HepG2 (cell line): Measurements from ENCODE around the gene HOTAIR. TPM values are rescaled to one million over a fixed set of nuclear protein-coding genes. Genes with fewer than 3 reads are reported as not detected.

ENCODE experiments used
- ATAC-seq: fragments of 200-7000 bp; cut with Tn5 transposase; 3 replicates; pipeline ENCODE4 v1.9.1; 2020; ENCODE audit warnings: mild to moderate bottlenecking, moderate library complexity
- BruUV-seq: library from RNA; stranded (reverse); fragments of 400-500 nt; replicated peaks from 2 replicates; lab custom pipeline; 2021; lab: Mats Ljungman, UMichigan
- CTCF ChIA-PET: fragments of 300-600 bp; formaldehyde crosslinking; extraction: SDS; loops from one replicate; lab custom pipeline; 2021; ENCODE audit warnings: low total read pairs, inconsistent platforms, low intra/inter-chr PET ratio; lab: Yijun Ruan, JAX
- POLR2A ChIA-PET: fragments of 350-600 bp; sonication (Branson Sonifier 250); formaldehyde crosslinking; loops from one replicate; lab custom pipeline; 2020; ENCODE audit warnings: antibody characterized with exemption, inconsistent platforms; lab: Yijun Ruan, JAX
- DNase-seq: peaks from one replicate; pipeline ENCODE4 v3.0.0-alpha.2; 2015; ENCODE audit warnings: low spot score
- FAIRE-seq: peaks from 3 replicates; lab custom pipeline; 2011; peaks lifted over from hg19 to GRCh38; lab: Jason Lieb, UNC
- H2AFZ ChIP-seq: one replicate; pipeline ENCODE4 v1.6.1; 2011; ENCODE audit warnings: low read length, inconsistent platforms
- H3K27ac ChIP-seq: fragments of 300-600 bp; 3 replicates; pipeline ENCODE4 v1.8.0; 2011; ENCODE audit warnings: mixed run types, mild to moderate bottlenecking, mixed read lengths, low read length, inconsistent platforms; ENCODE audit not compliant: insufficient read depth; ENCODE audit errors: extremely low read length
- H3K27me3 ChIP-seq, 2 experiments: fragments of 200-600 bp in 1 of 2; 2 replicates in 1 of 2; 3 replicates in 1 of 2; pipeline versions ENCODE4 v1.6.0 to v1.8.0; 2011; ENCODE audit warnings: low read length in 2 of 2, mild to moderate bottlenecking in 2 of 2, moderate library complexity in 2 of 2, inconsistent platforms in 1 of 2; ENCODE audit not compliant: insufficient read depth in 2 of 2, control insufficient read depth in 1 of 2
- H3K36me3 ChIP-seq, 2 experiments: fragments of 200-600 bp in 1 of 2; replicated peaks in 1 of 2; 2 replicates in 1 of 2; 3 replicates in 1 of 2; pipeline versions ENCODE4 v1.5.1 to v1.8.0; 2011; ENCODE audit warnings: low read length in 2 of 2, inconsistent platforms in 1 of 2; ENCODE audit not compliant: insufficient read depth in 2 of 2, control insufficient read depth in 1 of 2
- H3K4me1 ChIP-seq: 2 replicates; pipeline ENCODE4 v1.5.1; 2012; ENCODE audit warnings: low read length, inconsistent platforms; ENCODE audit not compliant: insufficient read depth
- H3K4me2 ChIP-seq: 2 replicates; pipeline ENCODE4 v1.6.0; 2011; ENCODE audit warnings: low read depth, low read length, inconsistent platforms
- H3K4me3 ChIP-seq, 3 experiments: fragments of 200-600 bp in 1 of 3; sonication (generic), shearing (Covaris generic) in 1 of 3; replicated peaks in 1 of 3; 2 replicates each; pipeline ENCODE4 v1.5.1; 2011 to 2016; ENCODE audit warnings: low read length in 3 of 3, inconsistent platforms in 2 of 3, low read depth in 2 of 3, mild to moderate bottlenecking in 2 of 3, control low read depth in 1 of 3, mixed read lengths in 1 of 3; ENCODE audit not compliant: insufficient read depth in 1 of 3
- H3K79me2 ChIP-seq: one replicate; pipeline ENCODE4 v1.6.1; 2011; ENCODE audit warnings: low read length, inconsistent platforms; ENCODE audit not compliant: insufficient read depth
- H3K9ac ChIP-seq: 2 replicates; pipeline ENCODE4 v1.6.0; 2011; ENCODE audit warnings: mild to moderate bottlenecking, low read depth, low read length, inconsistent platforms; ENCODE audit not compliant: insufficient read depth
- H3K9me3 ChIP-seq: 2 replicates; pipeline ENCODE4 v1.5.1; 2012; ENCODE audit warnings: mild to moderate bottlenecking, low read length
- H4K20me1 ChIP-seq: 2 replicates; pipeline ENCODE4 v1.6.0; 2011; ENCODE audit warnings: inconsistent platforms, mild to moderate bottlenecking, low read length, moderate library complexity; ENCODE audit not compliant: insufficient read depth
- EZH2 ChIP-seq: conservative IDR thresholded peaks from 2 replicates; pipeline ENCODE4 v1.6.1; 2012; ENCODE audit warnings: mild to moderate bottlenecking, low read depth, low read length, moderate library complexity
- SIN3B ChIP-seq: fragments of 150-350 bp; IDR thresholded peaks from 2 replicates; pipeline ENCODE4 v1.6.1; 2014; ENCODE audit warnings: low read length
- UBTF ChIP-seq: sonication (generic); formaldehyde crosslinking; IDR thresholded peaks from 2 replicates; pipeline ENCODE4 v1.4.0; 2020; ENCODE audit warnings: mild to moderate bottlenecking, missing genetic modification reagents
- ZNF883 ChIP-seq: sonication (generic); formaldehyde crosslinking; IDR thresholded peaks from 2 replicates; pipeline ENCODE4 v1.5.1; 2020; ENCODE audit warnings: mild to moderate bottlenecking, missing genetic modification reagents; ENCODE audit errors: not compliant biosample characterization
- WGBS: methylation state at CpG from one replicate; pipeline ENCODE4 v1.1.6; 2017; ENCODE audit warnings: low lambda C conversion rate; 5-methylcytosine and 5-hydroxymethylcytosine counted together
- in situ Hi-C: cut with HindIII; loops from 2 replicates; pipeline ENCODE4 v1.10.0; 2017; ENCODE audit warnings: low pct_unique_long_range_greater_than_20kb; ENCODE audit not compliant: extremely low pct_ligation_motif_present
- intact Hi-C: fragments of 100-400 bp; cut with micrococcal nuclease; formaldehyde crosslinking; loops from one replicate; pipeline ENCODE4 v1.10.0; 2022; ENCODE audit not compliant: unreplicated experiment
- polyA plus RNA-seq, 8 experiments: library from polyadenylated mRNA; depleted of rRNA in 3 of 8; stranded (reverse) in 7 of 8; unstranded in 1 of 8; fragments of >200 nt; fragmentation: Illumina TruSeq in 4 of 8; extraction: Trizol in 4 of 8; gene quantifications; 2 replicates each; pipeline versions ENCODE4 v1.2.1 to v1.2.3, GENCODE V29; 2011 to 2016; ENCODE audit warnings: low read depth in 4 of 8, missing spikeins in 1 of 8, mixed read lengths in 1 of 8; ENCODE audit not compliant: insufficient read depth in 1 of 8
- total RNA-seq, 5 experiments: library from RNA; depleted of rRNA; stranded (reverse); fragments of >200 nt; fragmentation: Illumina TruSeq; extraction: Trizol; gene quantifications; 2 replicates each; pipeline ENCODE4 v1.2.3, GENCODE V29; 2016; ENCODE audit warnings: low read depth in 1 of 5
- TF ChIP-seq, protein P1 (sequence below): sonication (generic); formaldehyde crosslinking; IDR thresholded peaks from 2 replicates; pipeline ENCODE4 v1.5.1; 2020; ENCODE audit warnings: mild to moderate bottlenecking, missing genetic modification reagents

HOTAIR gene
- total and polyA plus RNA-seq, 2 of the 13 experiments (the other 11 are each of a cell fraction or from before 2014, with no cell fraction given) = not detected

DNA sequence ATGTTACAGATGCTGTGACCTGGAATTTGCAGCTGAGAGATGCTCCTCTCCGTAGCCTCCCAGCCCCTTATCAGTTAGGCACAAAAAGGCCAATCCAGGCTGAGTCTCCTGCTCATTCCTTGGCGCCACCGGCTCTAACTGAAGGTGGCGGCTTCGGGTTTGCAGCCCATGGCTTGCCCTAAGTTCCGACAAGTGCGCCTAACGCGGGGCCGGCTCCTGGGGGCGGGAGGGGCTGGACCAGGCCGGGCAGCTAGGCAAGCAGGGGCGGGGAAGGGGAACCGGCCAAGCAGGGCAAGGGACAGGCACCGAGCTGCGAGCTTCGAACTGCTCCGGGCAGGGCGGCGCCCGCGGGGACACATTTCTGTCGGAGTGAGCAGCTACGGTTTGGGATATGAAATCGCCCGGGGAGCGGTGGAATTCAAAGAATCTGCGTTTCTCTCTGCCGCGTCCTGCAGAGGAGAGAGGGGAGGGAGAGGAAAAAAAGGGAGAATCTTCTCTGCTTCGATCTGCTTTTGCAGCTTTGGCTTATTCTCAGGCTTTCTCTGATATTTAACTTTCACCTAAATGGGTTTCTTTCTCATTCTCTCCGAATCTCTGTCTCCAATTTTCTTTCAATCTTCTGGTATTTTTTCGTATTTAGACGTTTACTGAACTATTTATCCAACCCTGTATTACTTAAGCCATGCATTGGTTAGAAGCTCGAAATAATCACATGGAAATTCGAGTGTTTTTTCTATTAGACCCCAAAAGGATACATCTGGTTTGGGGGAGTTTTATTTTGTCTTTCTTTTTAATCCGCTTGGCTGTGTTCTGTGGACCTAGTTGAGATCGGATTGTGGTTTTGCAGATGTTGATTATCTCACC, 21.7 kb downstream of the HOTAIR start:
- H3K79me2 ChIP-seq = no peaks in the 10 kb centered on the region
- BruUV-seq = no TSS peak
- intact Hi-C loops = no loop called here
- H3K4me2 ChIP-seq = no peak overlapping the region
- H3K9me3 ChIP-seq = no peaks in the 10 kb centered on the region
- H3K4me3 ChIP-seq = no peak overlapping the region
- no peak overlapping the region for H3K9ac ChIP-seq
- H3K27me3 ChIP-seq = peaks cover 23 to 92% of the 10 kb centered on the region in 2 experiments
- CTCF ChIA-PET = no interaction called here
- no peak for FAIRE-seq
- no peaks in the 10 kb centered on the region for H3K36me3 ChIP-seq
- no peak for TF ChIP-seq ZNF883 (CRISPR knock-in tag)
- TF ChIP-seq, protein P1, sequence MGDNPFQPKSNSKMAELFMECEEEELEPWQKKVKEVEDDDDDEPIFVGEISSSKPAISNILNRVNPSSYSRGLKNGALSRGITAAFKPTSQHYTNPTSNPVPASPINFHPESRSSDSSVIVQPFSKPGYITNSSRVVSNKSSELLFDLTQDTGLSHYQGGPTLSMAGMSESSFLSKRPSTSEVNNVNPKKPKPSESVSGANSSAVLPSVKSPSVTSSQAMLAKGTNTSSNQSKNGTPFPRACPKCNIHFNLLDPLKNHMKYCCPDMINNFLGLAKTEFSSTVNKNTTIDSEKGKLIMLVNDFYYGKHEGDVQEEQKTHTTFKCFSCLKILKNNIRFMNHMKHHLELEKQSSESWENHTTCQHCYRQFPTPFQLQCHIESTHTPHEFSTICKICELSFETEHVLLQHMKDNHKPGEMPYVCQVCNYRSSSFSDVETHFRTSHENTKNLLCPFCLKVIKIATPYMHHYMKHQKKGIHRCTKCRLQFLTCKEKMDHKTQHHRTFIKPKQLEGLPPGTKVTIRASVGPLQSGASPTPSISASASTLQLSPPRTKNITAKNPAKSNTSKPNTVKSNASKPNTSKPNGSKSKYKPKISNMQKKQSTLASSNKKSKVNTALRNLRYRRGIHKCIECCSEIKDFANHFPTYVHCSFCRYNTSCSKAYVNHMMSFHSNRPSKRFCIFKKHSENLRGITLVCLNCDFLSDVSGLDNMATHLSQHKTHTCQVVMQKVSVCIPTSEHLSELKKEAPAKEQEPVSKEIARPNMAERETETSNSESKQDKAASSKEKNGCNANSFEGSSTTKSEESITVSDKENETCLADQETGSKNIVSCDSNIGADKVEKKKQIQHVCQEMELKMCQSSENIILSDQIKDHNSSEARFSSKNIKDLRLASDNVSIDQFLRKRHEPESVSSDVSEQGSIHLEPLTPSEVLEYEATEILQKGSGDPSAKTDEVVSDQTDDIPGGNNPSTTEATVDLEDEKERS (CRISPR knock-in tag) = no peak
- TF ChIP-seq EZH2 = peak; percentile 81; the same call in 1 of the 2 replicates
- peak; percentile 86 for TF ChIP-seq UBTF (CRISPR knock-in tag)
- no peak for TF ChIP-seq SIN3B
- TF ChIP-seq, all 625 proteins: peak for 2
- ATAC-seq (peak; percentile 23; the same call in 2 of the 3 replicates), DNase-seq (peak; percentile 23)
- Histone ChIP-seq H3K4me1 (peaks cover 27% of the 10 kb centered on the region), H3K27ac (no peak overlapping the region), H4K20me1 (peaks cover 5% of the 10 kb centered on the region; the same call in 1 of the 2 replicates), H2AFZ (no peak overlapping the region)
- WGBS = 23% methylated on average over 13 of the region's 38 CpGs
- POLR2A ChIA-PET = no interaction called here
- in situ Hi-C loops = no loop called here
